H1 (cell line): ENCODE data around the gene MILR1. TPM values are rescaled to one million over a fixed set of nuclear protein-coding genes. Genes with fewer than 3 reads are reported as not detected.

Source experiments
- CTCF ChIA-PET: fragments of 300-600 bp; sonication (Branson Sonifier 250); formaldehyde crosslinking; loops from one replicate; lab custom pipeline; 2021; ENCODE audit not compliant: partially characterized antibody; lab: Charles Lee
- POLR2A ChIA-PET: fragments of 300-600 bp; sonication (Branson Sonifier 250); formaldehyde crosslinking; loops from one replicate; lab custom pipeline; 2021; ENCODE audit warnings: inconsistent platforms; ENCODE audit not compliant: partially characterized antibody; lab: Charles Lee
- DNase-seq, 2 experiments: peaks; one replicate each; pipeline versions ENCODE4 v3.0.0 to v3.0.0-alpha.2; 2010 to 2022; ENCODE audit warnings: low spot score in 2 of 2, low read depth in 1 of 2, mixed read lengths in 1 of 2
- FAIRE-seq: peaks from 2 replicates; lab custom pipeline; 2011; peaks lifted over from hg19 to GRCh38; lab: Jason Lieb, UNC
- H2AFZ ChIP-seq: 2 replicates; pipeline ENCODE4 v1.8.1; 2012; ENCODE audit warnings: low read length, inconsistent platforms
- H2AK5ac ChIP-seq: 2 replicates; pipeline ENCODE4 v1.6.1; 2013; ENCODE audit warnings: low read depth, low read length
- H2BK120ac ChIP-seq: replicated peaks from 2 replicates; pipeline ENCODE3; 2013; ENCODE audit warnings: low read depth, low read length, inconsistent platforms
- H2BK12ac ChIP-seq: 2 replicates; pipeline ENCODE4 v1.6.1; 2013; ENCODE audit warnings: low read depth, low read length
- H2BK15ac ChIP-seq: 2 replicates; pipeline ENCODE4 v1.6.1; 2013; ENCODE audit warnings: low read length
- H2BK20ac ChIP-seq: 2 replicates; pipeline ENCODE4 v1.6.1; 2013; ENCODE audit warnings: low read length
- H2BK5ac ChIP-seq: 2 replicates; pipeline ENCODE4 v1.6.1; 2013; ENCODE audit warnings: low read depth, low read length
- H3K14ac ChIP-seq: 2 replicates; pipeline ENCODE4 v1.6.1; 2013; ENCODE audit warnings: inconsistent platforms; ENCODE audit not compliant: insufficient read length
- H3K18ac ChIP-seq: 2 replicates; pipeline ENCODE4 v1.6.1; 2013; ENCODE audit warnings: low read length; ENCODE audit errors: extremely low read depth
- H3K23ac ChIP-seq: 2 replicates; pipeline ENCODE4 v1.6.1; 2013; ENCODE audit warnings: inconsistent platforms; ENCODE audit not compliant: insufficient read length
- H3K23me2 ChIP-seq: 2 replicates; pipeline ENCODE4 v1.6.1; 2013; ENCODE audit warnings: low read depth, low read length
- H3K27ac ChIP-seq: 2 replicates; pipeline ENCODE4 v1.6.1; 2011; ENCODE audit warnings: low read depth, low read length, inconsistent platforms
- H3K27me3 ChIP-seq, 4 experiments: replicated peaks in 1 of 4; 1 replicate in 1 of 4; 2 replicates in 3 of 4; pipeline versions ENCODE4 v1.6.1 to v1.8.1; 2011 to 2013; ENCODE audit warnings: low read length in 3 of 4, mild to moderate bottlenecking in 3 of 4, inconsistent platforms in 2 of 4, mixed read lengths in 2 of 4, moderate library complexity in 1 of 4; ENCODE audit not compliant: control insufficient read depth in 3 of 4, insufficient read depth in 3 of 4; ENCODE audit errors: extremely low read depth in 1 of 4
- H3K36me3 ChIP-seq, 4 experiments: 2 replicates each; pipeline versions ENCODE4 v1.6.1 to v1.8.1; 2011 to 2013; ENCODE audit warnings: mild to moderate bottlenecking in 4 of 4, low read length in 3 of 4, moderate library complexity in 2 of 4, control low read depth in 1 of 4, inconsistent platforms in 1 of 4; ENCODE audit not compliant: insufficient read depth in 4 of 4, control insufficient read depth in 2 of 4
- H3K4ac ChIP-seq: replicated peaks from 2 replicates; pipeline ENCODE3; 2013; ENCODE audit warnings: low read length, low read depth, mixed read lengths, inconsistent platforms; ENCODE audit not compliant: insufficient read length
- H3K4me1 ChIP-seq, 4 experiments: replicated peaks in 1 of 4; 1 replicate in 1 of 4; 2 replicates in 3 of 4; pipeline versions ENCODE4 v1.6.1 to v1.8.1; 2011 to 2013; ENCODE audit warnings: low read length in 3 of 4, inconsistent platforms in 2 of 4, mixed read lengths in 1 of 4; ENCODE audit not compliant: insufficient read depth in 4 of 4, control insufficient read depth in 3 of 4
- H3K4me2 ChIP-seq, 2 experiments: 2 replicates each; pipeline versions ENCODE4 v1.6.1 to v1.8.1; 2011 to 2013; ENCODE audit warnings: low read depth in 2 of 2, low read length in 2 of 2, control low read depth in 1 of 2, inconsistent platforms in 1 of 2, mild to moderate bottlenecking in 1 of 2; ENCODE audit not compliant: insufficient read depth in 1 of 2
- H3K4me3 ChIP-seq, 4 experiments: fragments of 200-600, 300-600 bp in 1 of 4; sonication (generic), shearing (Covaris generic), sonication (Bioruptor Twin) in 1 of 4; 2 replicates each; pipeline versions ENCODE4 v1.5.1 to v1.8.1; 2011 to 2016; ENCODE audit warnings: low read length in 4 of 4, low read depth in 3 of 4, control low read depth in 2 of 4, inconsistent platforms in 2 of 4, mild to moderate bottlenecking in 2 of 4, mixed read lengths in 1 of 4, moderate library complexity in 1 of 4; ENCODE audit not compliant: insufficient read depth in 2 of 4; ENCODE audit errors: extremely low read depth in 1 of 4
- H3K56ac ChIP-seq: replicated peaks from 2 replicates; pipeline ENCODE3; 2013; ENCODE audit warnings: low read depth, mild to moderate bottlenecking, mixed read lengths, low read length, inconsistent platforms; ENCODE audit not compliant: insufficient read length
- H3K79me1 ChIP-seq: 2 replicates; pipeline ENCODE4 v1.6.1; 2013; ENCODE audit warnings: low read depth, low read length, control low read depth
- H3K79me2 ChIP-seq, 2 experiments: 2 replicates each; pipeline versions ENCODE4 v1.6.1 to v1.8.1; 2012 to 2013; ENCODE audit warnings: low read length in 2 of 2, mild to moderate bottlenecking in 2 of 2, inconsistent platforms in 1 of 2; ENCODE audit not compliant: insufficient read depth in 2 of 2, control insufficient read depth in 1 of 2
- H3K9ac ChIP-seq, 4 experiments: replicated peaks in 1 of 4; 1 replicate in 1 of 4; 2 replicates in 3 of 4; pipeline versions ENCODE4 v1.6.1 to v1.8.1; 2011 to 2013; ENCODE audit warnings: low read depth in 3 of 4, low read length in 3 of 4, control low read depth in 2 of 4, mild to moderate bottlenecking in 2 of 4, moderate library complexity in 2 of 4, inconsistent platforms in 1 of 4; ENCODE audit errors: extremely low read depth in 1 of 4
- H3K9me3 ChIP-seq, 2 experiments: 2 replicates each; pipeline versions ENCODE4 v1.6.1 to v1.8.1; 2012 to 2013; ENCODE audit warnings: mild to moderate bottlenecking in 2 of 2, moderate library complexity in 2 of 2, control low read depth in 1 of 2, inconsistent platforms in 1 of 2, low read depth in 1 of 2, low read length in 1 of 2, mixed read lengths in 1 of 2; ENCODE audit not compliant: insufficient read depth in 2 of 2
- H4K20me1 ChIP-seq, 2 experiments: replicated peaks in 1 of 2; 2 replicates each; pipeline versions ENCODE3 to v1.8.1; 2011 to 2013; ENCODE audit warnings: inconsistent platforms in 2 of 2, low read length in 2 of 2, mild to moderate bottlenecking in 1 of 2; ENCODE audit not compliant: insufficient read depth in 2 of 2, control insufficient read depth in 1 of 2
- H4K5ac ChIP-seq: 2 replicates; pipeline ENCODE4 v1.6.1; 2013; ENCODE audit warnings: low read length, low read depth, mixed read lengths, inconsistent platforms; ENCODE audit not compliant: insufficient read length
- H4K8ac ChIP-seq: 2 replicates; pipeline ENCODE4 v1.8.0; 2013; ENCODE audit warnings: mild to moderate bottlenecking, moderate library complexity, low read length, inconsistent platforms; ENCODE audit not compliant: insufficient read depth; ENCODE audit errors: extremely low read depth
- H4K91ac ChIP-seq: replicated peaks from 2 replicates; pipeline ENCODE3; 2013; ENCODE audit warnings: low read length, mixed read lengths, inconsistent platforms; ENCODE audit not compliant: insufficient read length
- BRCA1 ChIP-seq: IDR thresholded peaks from 2 replicates; pipeline ENCODE4 v1.6.1; 2012; ENCODE audit warnings: low read depth, low read length, improper control_type of control experiment
- EZH2 ChIP-seq: fragments of 200-600 bp; sonication (generic); IDR thresholded peaks from 2 replicates; pipeline ENCODE4 v1.7.1; 2012; ENCODE audit warnings: low read depth, mild to moderate bottlenecking, moderate library complexity, low read length, inconsistent platforms; ENCODE audit not compliant: severe bottlenecking
- KDM4A ChIP-seq: IDR thresholded peaks from one replicate; pipeline ENCODE4 v1.7.1; 2012; ENCODE audit warnings: low read depth, mild to moderate bottlenecking, moderate library complexity, low read length, inconsistent platforms; ENCODE audit not compliant: severe bottlenecking
- POLR2A ChIP-seq, 2 experiments: IDR thresholded peaks; 1 replicate in 1 of 2; 2 replicates in 1 of 2; pipeline ENCODE4 v1.6.1; 2011; ENCODE audit warnings: low read depth in 2 of 2, low read length in 2 of 2, mild to moderate bottlenecking in 2 of 2; ENCODE audit errors: control extremely low read depth in 1 of 2
- RAD21 ChIP-seq, 2 experiments: IDR thresholded peaks in 1 of 2; conservative IDR thresholded peaks in 1 of 2; 2 replicates each; pipeline ENCODE4 v1.6.1; 2011; ENCODE audit warnings: low read depth in 2 of 2, low read length in 2 of 2, improper control_type of control experiment in 1 of 2, inconsistent platforms in 1 of 2, mild to moderate bottlenecking in 1 of 2, moderate library complexity in 1 of 2
- TAF7 ChIP-seq: optimal IDR thresholded peaks from 2 replicates; pipeline ENCODE3; 2011; ENCODE audit warnings: low read depth, mild to moderate bottlenecking, inconsistent platforms, low read length, moderate library complexity, borderline replicate concordance
- WGBS, 2 experiments: shearing (Covaris generic) in 1 of 2; methylation state at CpG; one replicate each; pipeline versions ENCODE4 v1.1.6 to v1.1.7; 2013 to 2015; ENCODE audit warnings: low lambda C conversion rate in 2 of 2, mixed read lengths in 2 of 2, inconsistent platforms in 1 of 2, low coverage in 1 of 2, missing lambda C conversion rate in 1 of 2; ENCODE audit not compliant: insufficient replicate concordance in 2 of 2, insufficient coverage in 1 of 2, insufficient read length in 1 of 2; ENCODE audit errors: extremely low coverage in 1 of 2, missing lambda C conversion rate in 1 of 2; 5-methylcytosine and 5-hydroxymethylcytosine counted together
- polyA plus RNA-seq, 7 experiments: library from polyadenylated mRNA; depleted of rRNA in 3 of 7; stranded (reverse) in 5 of 7; unstranded in 2 of 7; fragments of >200 nt in 5 of 7; fragments of 200-250 nt in 2 of 7; gene quantifications; 1 replicate in 5 of 7; 2 replicates in 1 of 7; 4 replicates in 1 of 7; pipeline versions ENCODE4 v1.2.1 to v1.2.3, GENCODE V29; 2011 to 2013; ENCODE audit warnings: missing spikeins in 2 of 7, mixed read lengths in 2 of 7
- total RNA-seq: library from RNA; stranded (reverse); fragmentation: NEBNext Ultra II Directional; extraction: Animal tissue kit (Norgen Biotek cat#: 25700); gene quantifications from 2 replicates; pipeline ENCODE4 v1.2.1, GENCODE V29; 2021

MILR1 gene
- total and polyA plus RNA-seq, 2 of the 8 experiments (the other 6 are each of a cell fraction or from before 2014, with no cell fraction given): not detected

DNA sequence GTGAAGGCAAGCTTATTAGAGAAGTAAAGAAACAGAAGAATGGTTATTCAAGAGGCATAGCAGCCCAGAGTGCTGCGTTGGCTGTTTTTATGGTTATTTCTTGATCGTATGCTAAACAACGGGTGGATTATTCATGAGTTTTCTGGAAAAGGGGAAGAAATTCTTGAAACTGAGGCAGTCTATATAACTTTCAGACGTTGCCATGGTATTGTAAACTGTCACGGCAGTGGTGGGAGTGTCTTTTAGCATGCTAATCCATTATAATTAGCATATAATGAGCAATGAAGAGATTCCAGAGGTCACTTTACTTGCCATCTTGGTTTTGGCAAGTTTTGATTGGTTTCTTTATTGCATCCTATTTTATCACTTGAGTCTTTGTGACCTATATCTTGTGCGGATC is 17.4 kb upstream of the MILR1 start:
- H4K20me1 ChIP-seq: no peaks in the 10 kb centered on the region
- H3K4me1 ChIP-seq: no peaks in the 10 kb centered on the region
- no peak overlapping the region for H2AK5ac ChIP-seq
- FAIRE-seq (no peak), DNase-seq (no peak)
- no peaks in the 10 kb centered on the region for H3K27me3 ChIP-seq
- no peak overlapping the region for H4K91ac ChIP-seq
- H3K27ac ChIP-seq: no peak overlapping the region
- H3K79me1 ChIP-seq: no peaks in the 10 kb centered on the region
- no peak overlapping the region for H2BK20ac ChIP-seq
- POLR2A ChIA-PET: no interaction called here
- H2BK120ac ChIP-seq: no peak overlapping the region
- 95% methylated on average over 6 of the region's 6 CpGs; no CpG with 5 or more reads in 1 of the 2 experiments for WGBS, 2 experiments
- H3K4me2 ChIP-seq: no peak overlapping the region
- no peak overlapping the region for H4K8ac ChIP-seq
- peaks cover 15 to 18% of the 10 kb centered on the region in 2 experiments for H3K9me3 ChIP-seq
- H2BK5ac ChIP-seq: no peak overlapping the region
- H3K23me2 ChIP-seq: no peaks in the 10 kb centered on the region
- no peak overlapping the region for H2BK15ac ChIP-seq
- H4K5ac ChIP-seq: no peak overlapping the region
- CTCF ChIA-PET: interaction anchor here (0.6 to 3.4 kb wide), 2 partner anchors 12 to 214 kb away, joined by 3 to 29 read pairs; no protein-coding TSS in a partner anchor
- no peak overlapping the region for H2BK12ac ChIP-seq
- no peak overlapping the region for H3K14ac ChIP-seq
- H3K9ac ChIP-seq: no peak overlapping the region
- H2AFZ ChIP-seq: no peak overlapping the region
- no peak overlapping the region for H3K56ac ChIP-seq
- no peaks in the 10 kb centered on the region for H3K36me3 ChIP-seq
- H3K79me2 ChIP-seq: no peaks in the 10 kb centered on the region
- H3K23ac ChIP-seq: no peak overlapping the region
- TF ChIP-seq BRCA1 (no peak), TAF7 (no peak), EZH2 (no peak), POLR2A (IDR thresholded peaks at IDR 0.05; ENCODE audit: control extremely low read depth in 1 of 2, low read depth in 2 of 2, low read length in 2 of 2) (no peak), KDM4A (no peak), RAD21 (IDR thresholded peaks at IDR 0.05 in 1 of 2, conservative IDR thresholded peaks at IDR 0.05 in 1 of 2; ENCODE audit: low read depth in 2 of 2, low read length in 2 of 2) (no peak)
- H3K4ac ChIP-seq: no peak overlapping the region
- H3K4me3 ChIP-seq: no peak overlapping the region
- H3K18ac ChIP-seq: no peak overlapping the region
